HEK293 (cell line): ENCODE results near the gene LIPJ.
A peak's percentile ranks its signal among the peaks of the same experiment; 100 is the strongest.

Source experiments
- FEZF1 ChIP-seq: fragments of 450-650 bp; formaldehyde crosslinking; IDR thresholded peaks from 2 replicates; pipeline ENCODE4 v1.5.1; 2016; ENCODE audit warnings: missing biosample characterization, missing genetic modification characterization
- GLIS2 ChIP-seq: fragments of 450-650 bp; formaldehyde crosslinking; IDR thresholded peaks from 2 replicates; pipeline ENCODE4 v1.5.1; 2016; ENCODE audit warnings: missing biosample characterization, missing genetic modification characterization
- MZF1 ChIP-seq: fragments of 450-650 bp; formaldehyde crosslinking; IDR thresholded peaks from 2 replicates; pipeline ENCODE4 v1.5.1; 2017; ENCODE audit warnings: missing biosample characterization, missing genetic modification characterization, borderline replicate concordance
- PRDM10 ChIP-seq: fragments of 450-650 bp; formaldehyde crosslinking; IDR thresholded peaks from 2 replicates; pipeline ENCODE4 v1.5.1; 2016; ENCODE audit warnings: missing biosample characterization, missing genetic modification characterization
- PRDM2 ChIP-seq: fragments of 450-650 bp; formaldehyde crosslinking; IDR thresholded peaks from 2 replicates; pipeline ENCODE4 v1.5.1; 2016; ENCODE audit warnings: missing biosample characterization, missing genetic modification characterization, borderline replicate concordance
- SP2 ChIP-seq: fragments of 450-650 bp; formaldehyde crosslinking; IDR thresholded peaks from 2 replicates; pipeline ENCODE4 v1.5.1; 2016; ENCODE audit warnings: missing biosample characterization, missing genetic modification characterization
- TSHZ1 ChIP-seq: fragments of 450-650 bp; formaldehyde crosslinking; IDR thresholded peaks from 2 replicates; pipeline ENCODE4 v1.5.1; 2016; ENCODE audit warnings: missing biosample characterization, missing genetic modification characterization, borderline replicate concordance
- WT1 ChIP-seq: fragments of 450-650 bp; formaldehyde crosslinking; IDR thresholded peaks from 2 replicates; pipeline ENCODE4 v1.5.1; 2016; ENCODE audit warnings: missing biosample characterization, missing genetic modification characterization
- ZNF155 ChIP-seq: fragments of 450-650 bp; formaldehyde crosslinking; IDR thresholded peaks from 2 replicates; pipeline ENCODE4 v1.5.1; 2016; ENCODE audit warnings: missing biosample characterization, missing genetic modification characterization
- ZNF157 ChIP-seq: fragments of 450-650 bp; formaldehyde crosslinking; IDR thresholded peaks from 2 replicates; pipeline ENCODE4 v1.5.1; 2016; ENCODE audit warnings: missing biosample characterization, missing genetic modification characterization
- ZNF2 ChIP-seq: fragments of 450-650 bp; formaldehyde crosslinking; IDR thresholded peaks from 2 replicates; pipeline ENCODE4 v1.5.1; 2016; ENCODE audit warnings: missing biosample characterization, missing genetic modification characterization
- ZNF292 ChIP-seq: fragments of 450-650 bp; formaldehyde crosslinking; IDR thresholded peaks from 2 replicates; pipeline ENCODE4 v1.5.1; 2016; ENCODE audit warnings: low read depth, missing biosample characterization, missing genetic modification characterization, borderline replicate concordance
- ZNF362 ChIP-seq: fragments of 450-650 bp; formaldehyde crosslinking; IDR thresholded peaks from 2 replicates; pipeline ENCODE4 v1.5.1; 2016; ENCODE audit warnings: missing biosample characterization, missing genetic modification characterization
- ZNF398 ChIP-seq: fragments of 450-650 bp; formaldehyde crosslinking; IDR thresholded peaks from 2 replicates; pipeline ENCODE4 v1.5.1; 2017; ENCODE audit warnings: missing biosample characterization, missing genetic modification characterization
- ZNF48 ChIP-seq: fragments of 450-650 bp; formaldehyde crosslinking; IDR thresholded peaks from 2 replicates; pipeline ENCODE4 v1.5.1; 2016; ENCODE audit warnings: missing biosample characterization, missing genetic modification characterization
- ZNF513 ChIP-seq: fragments of 450-650 bp; IDR thresholded peaks from 2 replicates; pipeline ENCODE4 v1.5.1; 2018; ENCODE audit warnings: missing biosample characterization, missing genetic modification characterization
- ZNF560 ChIP-seq: fragments of 450-650 bp; formaldehyde crosslinking; IDR thresholded peaks from 2 replicates; pipeline ENCODE4 v1.5.1; 2017; ENCODE audit warnings: missing biosample characterization, missing genetic modification characterization, borderline replicate concordance
- ZNF707 ChIP-seq: fragments of 450-650 bp; formaldehyde crosslinking; IDR thresholded peaks from 2 replicates; pipeline ENCODE4 v1.5.1; 2016; ENCODE audit warnings: missing biosample characterization, missing genetic modification characterization
- ZNF76 ChIP-seq: fragments of 450-650 bp; formaldehyde crosslinking; IDR thresholded peaks from 2 replicates; pipeline ENCODE4; 2016; ENCODE audit warnings: low read depth, missing biosample characterization, missing genetic modification characterization, borderline replicate concordance
- ZSCAN18 ChIP-seq: fragments of 450-650 bp; formaldehyde crosslinking; IDR thresholded peaks from 2 replicates; pipeline ENCODE4 v1.5.1; 2016; ENCODE audit warnings: missing biosample characterization, missing genetic modification characterization

Gene LIPJ

GRCh38 chr10:88545359-88545758 lies 41.2 kb upstream of the LIPJ start (continued):
- 0 out of 2 replicates have a peak, but pooled peaks have one; percentile 28 for TF ChIP-seq WT1
- TF ChIP-seq ZNF292 (tag by site-specific recombination): no peak
- no peak for TF ChIP-seq GLIS2
- no peak for TF ChIP-seq ZNF76
- TF ChIP-seq ZSCAN18 (tag by site-specific recombination): no peak
- no peak for TF ChIP-seq ZNF513
- TF ChIP-seq ZNF155: no peak
- TF ChIP-seq FEZF1 (tag by site-specific recombination): peak; percentile 16; the same call in 1 of the 2 replicates
- peak; percentile 54; the same call in 1 of the 2 replicates for TF ChIP-seq MZF1 (tag by site-specific recombination)
- no peak for TF ChIP-seq ZNF398 (tag by site-specific recombination)
- no peak for TF ChIP-seq ZNF48 (tag by site-specific recombination)
- no peak for TF ChIP-seq ZNF707
- peak; percentile 46; the same call in 1 of the 2 replicates for TF ChIP-seq PRDM10 (tag by site-specific recombination)
- TF ChIP-seq ZNF157 (tag by site-specific recombination): no peak
- TF ChIP-seq ZNF362 (tag by site-specific recombination): no peak
- TF ChIP-seq PRDM2: no peak
- TF ChIP-seq ZNF2: no peak
- no peak for TF ChIP-seq SP2
- TF ChIP-seq ZNF560 (tag by site-specific recombination): no peak
- no peak for TF ChIP-seq TSHZ1 (tag by site-specific recombination)
